GM12891 (cell line): Measurements from ENCODE around the gene TMEM114.

Experiments used
- DNase-seq: peaks from one replicate; pipeline ENCODE4 v3.0.0; 2011; ENCODE audit warnings: low spot score; ENCODE audit not compliant: insufficient read length
- FAIRE-seq: peaks from 2 replicates; lab custom pipeline; 2011; peaks lifted over from hg19 to GRCh38; lab: Jason Lieb, UNC
- PAX5 ChIP-seq: IDR thresholded peaks from 2 replicates; pipeline ENCODE4 v1.6.1; 2011; ENCODE audit warnings: low read length, moderate library complexity, mild to moderate bottlenecking; ENCODE audit not compliant: insufficient read depth, severe bottlenecking
- POLR2A ChIP-seq: IDR thresholded peaks from 2 replicates; pipeline ENCODE4 v1.6.1; 2011; ENCODE audit warnings: low read depth, low read length, control low read depth
- POLR2AphosphoS5 ChIP-seq: IDR thresholded peaks from 2 replicates; pipeline ENCODE4 v1.6.1; 2011; ENCODE audit warnings: low read depth, low read length, control low read depth
- POU2F2 ChIP-seq: IDR thresholded peaks from 2 replicates; pipeline ENCODE4 v1.6.1; 2011; ENCODE audit warnings: low read depth, mild to moderate bottlenecking, control low read depth, low read length, moderate library complexity
- SPI1 ChIP-seq: IDR thresholded peaks from 2 replicates; pipeline ENCODE4 v1.6.1; 2011; ENCODE audit warnings: low read depth, low read length, control low read depth
- TAF1 ChIP-seq: IDR thresholded peaks from 2 replicates; pipeline ENCODE4 v1.6.1; 2011; ENCODE audit warnings: low read depth, low read length, control low read depth

Gene TMEM114

GRCh38 chr16:8549843-8550412 is 40.4 kb downstream of the TMEM114 start:
- DNase-seq (no peak), FAIRE-seq (no peak)
- TF ChIP-seq POLR2A (no peak), POLR2AphosphoS5 (no peak), TAF1 (no peak), PAX5 (no peak), SPI1 (no peak), POU2F2 (no peak)

- TF ChIP-seq SPI1 = no peak
- DNase-seq (no peak), FAIRE-seq (no peak)
Observed at GRCh38 chr16:8548166-8548565, 42.1 kb downstream of the TMEM114 start.

GRCh38 chr16:8547762-8548161 is 42.5 kb downstream of the TMEM114 start:
- DNase-seq = no peak
- no peak for FAIRE-seq
- no peak for TF ChIP-seq POLR2AphosphoS5
- no peak for TF ChIP-seq POU2F2
- no peak for TF ChIP-seq TAF1
- no peak for TF ChIP-seq PAX5

GRCh38 chr16:8544406-8544805 is 45.9 kb downstream of the TMEM114 start:
- TF ChIP-seq PAX5 (no peak), SPI1 (no peak), POLR2A (no peak), TAF1 (no peak), POLR2AphosphoS5 (no peak), POU2F2 (no peak)
- no peak for DNase-seq
- FAIRE-seq = no peak

- DNase-seq = no peak
- FAIRE-seq = no peak
- TF ChIP-seq SPI1 (no peak), PAX5 (no peak), POLR2AphosphoS5 (no peak), POU2F2 (no peak), POLR2A (no peak), TAF1 (no peak)
Observed at GRCh38 chr16:8543258-8543657, 47.1 kb downstream of the TMEM114 start.

- no peak for TF ChIP-seq PAX5
- TF ChIP-seq SPI1 = no peak
- no peak for TF ChIP-seq POU2F2
- TF ChIP-seq POLR2AphosphoS5 = no peak
- TF ChIP-seq POLR2A = no peak
- TF ChIP-seq TAF1 = no peak
- FAIRE-seq (no peak), DNase-seq (no peak)
Observed at GRCh38 chr16:8542393-8542792, 47.9 kb downstream of the TMEM114 start.

GRCh38 chr16:8541868-8542267 is 48.4 kb downstream of the TMEM114 start:
- TF ChIP-seq TAF1 (no peak), PAX5 (no peak), SPI1 (no peak), POU2F2 (no peak), POLR2AphosphoS5 (no peak), POLR2A (no peak)
- FAIRE-seq (no peak), DNase-seq (no peak)

- TF ChIP-seq POLR2A (no peak), PAX5 (no peak), SPI1 (no peak)
- FAIRE-seq (no peak), DNase-seq (no peak)
Observed at GRCh38 chr16:8537691-8538342, 52.5 kb downstream of the TMEM114 start.

- DNase-seq (no peak), FAIRE-seq (no peak)
- TF ChIP-seq POLR2A = no peak
- TF ChIP-seq POU2F2 = no peak
- TF ChIP-seq SPI1 = no peak
- TF ChIP-seq POLR2AphosphoS5 = no peak
- no peak for TF ChIP-seq TAF1
- TF ChIP-seq PAX5 = no peak
Observed at GRCh38 chr16:8533509-8533908, 56.8 kb downstream of the TMEM114 start.

- DNase-seq = no peak
- TF ChIP-seq TAF1 = no peak
- no peak for FAIRE-seq
Observed at GRCh38 chr16:8530752-8531384, 59.4 kb downstream of the TMEM114 start.

GRCh38 chr16:8528471-8528870 is 61.8 kb downstream of the TMEM114 start:
- no peak for FAIRE-seq
- DNase-seq = no peak
- no peak for TF ChIP-seq PAX5
- TF ChIP-seq POLR2AphosphoS5 = no peak
- no peak for TF ChIP-seq TAF1
- no peak for TF ChIP-seq SPI1
- TF ChIP-seq POU2F2 = no peak
- no peak for TF ChIP-seq POLR2A
